Daoy (cell line): ENCODE measurements around the gene SLC25A51. TPM values are rescaled to one million over a fixed set of nuclear protein-coding genes. Genes with fewer than 3 reads are reported as not detected.
"Not testable (repeated sequence)": the region's sequence is repeated elsewhere in the genome, so short reads cannot be mapped to it uniquely, and the experiment has no call there.

Source experiments
- DNase-seq: peaks from one replicate; pipeline ENCODE4 v3.0.0-alpha.2; 2015; ENCODE audit warnings: low read depth
- total RNA-seq: library from RNA; depleted of rRNA; stranded (reverse); fragments of >200 nt; shearing (Covaris generic); gene quantifications from 2 replicates; pipeline ENCODE4 v1.2.3, GENCODE V29; 2014

SLC25A51 gene
- total RNA-seq, 1 experiment from 2014 or later = 40.3 TPM

- no peak for DNase-seq
These were observed 661 bp upstream of the SLC25A51 start for GRCh38 chr9:37904445-37905130.

DNA sequence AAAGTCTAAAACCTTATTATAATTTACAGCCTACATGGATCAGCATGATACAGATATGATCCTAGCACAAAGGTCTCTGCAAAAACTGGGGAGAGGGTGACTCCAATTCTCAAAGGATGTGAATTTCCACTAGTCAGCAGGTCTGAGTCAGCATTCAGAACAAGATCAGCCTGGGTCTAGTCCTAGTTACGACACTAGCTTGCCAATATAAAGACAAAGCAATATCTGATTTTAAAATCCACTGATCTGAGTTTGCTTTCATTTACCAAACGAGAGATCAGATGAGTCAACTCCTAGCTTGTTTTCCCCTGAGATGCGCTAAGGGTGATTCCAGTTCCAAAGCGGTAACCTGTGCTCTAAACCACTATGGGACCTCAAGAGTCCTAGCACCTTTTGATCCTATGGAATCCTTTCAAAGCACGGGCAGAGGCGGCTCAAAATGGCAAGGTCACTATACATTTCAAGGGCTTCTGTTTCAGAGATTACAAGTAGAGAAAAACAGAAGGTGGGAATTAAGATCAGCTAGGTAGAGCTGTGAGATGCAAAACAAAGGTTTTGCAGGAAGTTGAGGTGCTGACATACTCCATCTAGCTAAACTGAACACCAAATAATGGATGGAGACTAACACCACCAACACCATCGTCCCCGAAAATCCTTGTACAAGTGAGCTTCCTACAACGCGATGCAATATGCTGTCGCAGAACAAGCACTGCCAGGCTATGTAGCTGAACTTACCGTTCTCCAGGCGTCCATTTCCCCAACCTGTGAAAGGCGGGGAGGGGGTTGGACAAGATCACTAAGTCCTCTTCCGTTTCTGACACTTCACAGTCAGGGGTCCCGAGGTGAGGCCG lies 906 bp downstream of the SLC25A51 start:
- DNase-seq = no peak

GRCh38 chr9:37902131-37902530 lies 1.8 kb downstream of the SLC25A51 start:
- no peak for DNase-seq

DNA sequence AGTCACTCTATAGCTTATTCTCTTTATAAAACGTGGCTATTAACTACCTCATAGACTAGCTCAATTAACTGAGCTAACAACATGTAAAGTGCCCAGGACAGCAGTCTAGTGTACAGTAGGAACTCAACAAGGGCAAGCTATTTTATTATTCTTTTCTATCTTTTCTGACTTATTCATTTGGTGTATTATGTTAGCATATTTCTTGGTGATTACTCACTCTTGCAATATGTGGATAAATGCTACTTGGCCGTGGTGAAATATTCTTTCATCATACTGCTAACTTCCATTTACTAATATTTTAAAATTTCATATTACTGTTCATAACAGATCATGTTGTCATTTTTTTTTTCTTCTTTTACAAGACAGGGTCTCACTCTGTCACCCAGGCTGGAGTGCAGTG lies 4.9 kb downstream of the SLC25A51 start:
- DNase-seq = no peak

- no peak for DNase-seq
These were observed 6.3 kb downstream of the SLC25A51 start for GRCh38 chr9:37897665-37898064.

GRCh38 chr9:37892063-37892462 lies 11.9 kb downstream of the SLC25A51 start:
- DNase-seq = no peak

DNA sequence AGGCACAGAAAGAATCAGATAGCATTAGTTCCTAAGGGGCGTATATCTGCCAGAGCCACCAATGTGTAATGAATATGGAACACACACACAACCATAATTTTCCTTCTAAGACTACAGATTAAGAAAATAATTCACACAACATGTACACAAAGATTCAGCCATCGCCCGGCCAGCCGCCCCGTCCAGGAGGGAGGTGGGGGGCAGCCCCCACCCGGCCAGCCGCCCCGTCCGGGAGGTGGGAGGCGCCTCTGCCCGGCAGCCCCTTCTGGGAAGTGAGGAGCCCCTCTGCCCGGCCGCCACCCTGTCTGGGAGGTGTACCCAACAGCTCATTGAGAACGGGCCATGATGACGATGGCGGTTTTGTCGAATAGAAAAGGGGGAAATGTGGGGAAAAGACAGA lies 12.9 kb downstream of the SLC25A51 start:
- not testable (repeated sequence) for DNase-seq

DNA sequence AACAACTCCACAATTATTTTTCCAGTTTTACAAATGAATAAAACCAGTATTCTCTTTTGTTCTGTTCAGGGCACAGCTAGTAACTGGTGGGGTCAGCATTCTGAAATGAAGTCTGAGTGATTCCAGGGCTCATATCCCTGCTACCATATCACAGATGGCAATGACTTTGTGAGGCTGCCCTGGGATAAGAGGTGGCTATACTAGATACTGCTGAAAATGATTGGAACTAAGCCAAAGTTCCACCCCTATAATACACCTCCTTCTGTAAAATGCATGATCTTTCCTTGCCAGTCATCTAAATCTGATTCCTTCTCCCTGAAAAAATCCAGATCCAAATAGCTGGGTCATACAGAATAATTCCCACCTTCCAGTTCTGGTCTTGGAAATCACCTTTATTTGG lies 14.4 kb downstream of the SLC25A51 start:
- DNase-seq = no peak

- not testable (repeated sequence) for DNase-seq
These were observed 15.8 kb downstream of the SLC25A51 start for GRCh38 chr9:37887977-37888583.

DNA sequence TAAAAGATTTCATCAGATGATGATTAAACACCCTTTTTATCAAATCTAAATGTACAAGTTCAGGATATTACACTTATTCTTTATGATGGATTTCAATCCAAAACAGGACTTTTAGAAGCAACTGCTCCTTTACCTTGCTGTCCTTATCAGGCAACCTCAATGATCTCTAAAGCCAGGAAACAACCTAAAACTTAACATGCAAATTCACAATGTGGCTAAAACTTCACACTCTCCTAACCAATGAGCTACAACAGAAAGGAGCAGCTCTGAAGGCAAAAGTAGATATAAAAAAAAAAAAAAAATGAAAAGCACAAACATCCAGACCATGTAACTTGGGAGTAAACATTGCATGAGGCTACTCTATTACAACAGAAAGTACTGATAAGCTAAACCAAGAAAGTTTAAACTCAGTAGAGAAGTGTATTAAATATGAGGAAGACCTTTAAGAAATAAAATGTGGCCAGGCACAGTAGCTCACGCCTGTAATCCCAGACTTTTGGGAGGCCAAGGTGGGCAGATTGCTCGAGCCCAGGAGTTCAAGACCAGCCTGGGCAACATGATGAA lies 22.9 kb downstream of the SLC25A51 start:
- DNase-seq = no peak

DNA sequence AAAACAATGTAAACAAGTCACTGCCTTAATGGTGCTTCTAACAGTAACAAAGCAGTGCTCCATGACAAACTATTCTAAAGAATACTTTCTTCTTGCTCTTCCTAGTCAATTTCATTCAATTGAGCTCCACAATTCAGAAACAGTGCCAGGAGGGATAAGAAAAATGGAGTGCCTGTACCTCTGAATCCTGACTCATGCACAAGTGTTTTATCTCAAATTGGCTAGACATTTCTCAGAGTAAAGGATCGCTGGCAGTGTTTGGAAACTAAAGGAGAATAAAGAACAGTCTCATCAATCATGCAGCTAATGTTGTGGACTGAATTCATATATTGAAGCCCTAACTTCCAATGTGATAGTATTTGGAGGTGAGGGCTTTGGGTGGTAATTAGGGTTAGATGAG lies 27.6 kb downstream of the SLC25A51 start:
- DNase-seq = no peak

- DNase-seq = no peak
These were observed 30.0 kb downstream of the SLC25A51 start for GRCh38 chr9:37873955-37874354.

GRCh38 chr9:37870799-37871176 lies 33.1 kb downstream of the SLC25A51 start:
- DNase-seq = no peak

- DNase-seq = no peak
These were observed 33.7 kb downstream of the SLC25A51 start for GRCh38 chr9:37870081-37870798.

GRCh38 chr9:37862530-37862929 lies 41.4 kb downstream of the SLC25A51 start:
- DNase-seq = no peak

- DNase-seq = no peak
These were observed 44.9 kb downstream of the SLC25A51 start for GRCh38 chr9:37859043-37859442.

GRCh38 chr9:37856551-37856950 lies 47.4 kb downstream of the SLC25A51 start:
- DNase-seq = no peak

DNA sequence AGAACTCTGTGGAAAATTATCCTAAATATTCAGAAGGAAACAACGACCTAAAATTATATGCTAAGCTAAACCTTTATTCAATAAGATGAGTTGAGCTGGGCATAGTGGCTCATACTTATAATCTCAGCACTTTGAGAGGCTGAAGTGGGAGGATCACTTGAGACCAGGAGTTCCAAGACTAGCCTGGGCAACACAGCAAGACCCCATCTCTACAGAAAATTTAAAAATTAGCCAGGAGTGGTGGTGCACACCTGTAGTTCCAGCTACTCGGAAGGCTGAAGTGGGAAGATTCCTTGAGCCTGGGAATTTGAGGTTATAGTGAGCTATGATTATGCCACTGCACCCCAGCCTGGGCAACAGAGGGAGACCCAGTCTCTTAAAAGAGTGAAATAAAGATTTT lies 51.7 kb downstream of the SLC25A51 start:
- no peak for DNase-seq

DNA sequence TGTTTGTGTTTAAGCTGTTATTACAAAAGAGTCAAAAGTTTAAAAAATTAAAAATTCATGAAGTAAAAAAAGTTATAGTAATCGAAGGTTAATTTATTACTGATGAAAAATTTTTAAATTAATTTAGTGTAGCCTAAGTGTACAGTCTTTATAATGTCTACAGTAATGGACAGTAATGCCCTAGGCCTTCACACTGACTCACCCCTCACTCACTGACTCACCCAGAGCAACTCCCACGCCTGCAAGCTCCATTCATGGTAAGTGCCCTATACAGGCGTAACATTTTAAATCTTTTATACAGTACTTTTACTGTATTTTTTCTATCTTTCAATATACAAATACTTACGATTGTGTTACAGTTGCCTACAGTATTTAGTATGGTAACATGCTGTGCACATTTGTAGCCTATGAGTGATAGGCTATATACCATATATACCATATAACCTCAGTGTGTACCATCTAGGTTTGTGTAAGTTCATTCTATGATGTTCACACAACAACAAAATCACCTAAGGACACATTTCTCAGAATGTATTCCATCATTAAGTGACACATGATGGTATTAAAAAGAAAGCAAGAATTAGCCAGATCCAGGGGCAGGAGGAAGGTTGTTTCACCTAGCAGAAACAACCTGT lies 63.2 kb downstream of the SLC25A51 start:
- DNase-seq = peak; percentile 90

GRCh38 chr9:37839496-37840461 lies 64.1 kb downstream of the SLC25A51 start:
- peak; percentile 21 for DNase-seq
